GM18502 (cell line): ENCODE measurements around the gene SYNRG.

Experiments
- ATAC-seq: cut with Tn5 transposase; IDR thresholded peaks from one replicate; pipeline ENCODE4 v1.9.1; 2021; ENCODE audit warnings: mild to moderate bottlenecking; ENCODE audit not compliant: unreplicated experiment, poor library complexity

SYNRG gene

DNA sequence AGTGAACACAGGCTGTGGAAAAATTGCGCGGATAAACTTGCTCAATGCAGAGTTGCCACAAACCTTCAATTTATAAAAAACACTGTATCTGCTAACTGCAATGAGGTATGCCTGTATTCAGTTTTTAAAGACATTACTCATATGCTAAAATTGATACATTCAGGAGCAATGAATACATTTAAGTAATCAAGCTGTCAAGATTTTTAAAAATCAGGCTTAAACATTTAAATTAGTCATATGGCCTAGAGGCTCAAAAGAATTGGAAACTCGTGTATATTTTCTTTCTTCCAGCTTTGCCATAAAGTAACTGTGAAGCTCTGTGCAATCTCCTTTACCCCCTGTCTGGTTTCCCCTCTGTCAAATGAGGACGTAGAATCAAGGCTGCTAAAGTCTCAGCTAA is 4.1 kb downstream of the SYNRG start:
- ATAC-seq = no peak

DNA sequence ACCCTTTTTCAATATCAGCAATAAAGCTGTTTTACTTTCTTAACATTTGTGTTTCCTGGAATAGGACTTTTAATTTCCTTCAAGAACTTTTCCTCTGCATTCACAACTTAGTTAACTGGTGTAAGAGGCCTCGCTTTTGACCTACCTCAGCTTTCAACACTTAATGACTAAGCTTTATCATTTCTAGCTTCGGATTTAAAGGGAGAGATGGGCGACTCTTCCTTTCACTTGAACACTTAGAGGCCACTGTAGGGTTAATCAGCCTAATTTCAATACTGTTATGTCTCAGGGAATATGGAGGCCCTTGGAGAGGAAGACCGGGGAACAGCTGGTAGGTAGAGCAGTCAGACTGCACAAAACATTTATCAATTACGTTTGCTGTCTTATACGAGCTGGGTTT is 4.7 kb downstream of the SYNRG start:
- no peak for ATAC-seq

DNA sequence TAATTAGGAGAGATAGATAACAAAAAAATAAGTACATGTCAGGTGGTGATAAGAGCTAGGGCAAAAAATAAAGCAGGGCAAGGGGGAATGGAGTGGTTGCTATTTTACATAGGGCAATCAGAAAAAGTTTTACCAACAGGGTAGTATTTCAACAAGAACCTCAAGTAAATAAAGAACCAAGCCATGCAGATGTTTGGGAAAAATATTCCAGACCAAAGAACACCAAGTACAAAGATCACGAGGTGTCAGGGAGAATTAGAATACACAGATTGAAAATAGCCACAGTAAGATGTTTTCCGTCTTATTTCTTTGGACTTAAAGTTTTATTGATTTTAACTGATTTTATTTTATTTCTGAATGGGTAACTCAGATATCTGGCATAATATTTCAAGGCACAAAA is 11.1 kb downstream of the SYNRG start:
- ATAC-seq = no peak

DNA sequence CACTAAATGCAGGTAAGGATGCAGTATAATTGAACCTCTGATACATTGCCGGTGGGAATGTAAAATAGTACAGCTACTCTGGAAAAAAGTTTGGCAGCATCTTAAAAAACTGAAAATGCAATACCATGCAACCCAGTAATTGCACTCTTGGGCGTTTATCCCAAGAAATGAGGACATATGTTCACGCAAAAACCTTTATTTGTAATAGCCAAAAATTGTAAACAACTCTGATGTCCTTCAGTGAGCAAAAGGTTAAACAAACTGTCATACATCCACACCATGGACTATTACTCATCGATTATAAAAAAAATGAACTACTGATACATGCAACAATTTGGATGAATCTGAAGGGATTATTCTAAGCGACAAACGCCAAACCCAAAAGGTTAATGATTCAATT is 16.9 kb downstream of the SYNRG start:
- no peak for ATAC-seq

DNA sequence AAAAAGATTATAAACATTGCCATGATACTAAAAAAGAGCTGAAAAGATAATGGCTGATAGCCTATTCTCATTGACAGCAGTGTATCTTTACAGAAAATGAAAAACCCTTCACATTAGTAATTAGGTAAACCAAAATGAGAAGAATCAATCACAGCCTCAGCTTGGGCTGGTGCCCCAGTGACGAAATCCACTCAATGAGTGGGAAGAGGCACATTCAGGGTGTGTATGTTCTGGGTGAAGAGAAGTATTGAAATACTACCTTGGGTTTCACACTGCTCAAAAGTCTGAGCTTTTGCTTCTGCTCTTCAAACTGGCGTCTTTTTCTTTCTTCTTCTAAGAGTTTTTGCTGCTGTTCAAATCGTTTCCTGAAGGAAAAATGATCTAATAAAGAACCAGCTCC is 24.2 kb downstream of the SYNRG start:
- no peak for ATAC-seq

DNA sequence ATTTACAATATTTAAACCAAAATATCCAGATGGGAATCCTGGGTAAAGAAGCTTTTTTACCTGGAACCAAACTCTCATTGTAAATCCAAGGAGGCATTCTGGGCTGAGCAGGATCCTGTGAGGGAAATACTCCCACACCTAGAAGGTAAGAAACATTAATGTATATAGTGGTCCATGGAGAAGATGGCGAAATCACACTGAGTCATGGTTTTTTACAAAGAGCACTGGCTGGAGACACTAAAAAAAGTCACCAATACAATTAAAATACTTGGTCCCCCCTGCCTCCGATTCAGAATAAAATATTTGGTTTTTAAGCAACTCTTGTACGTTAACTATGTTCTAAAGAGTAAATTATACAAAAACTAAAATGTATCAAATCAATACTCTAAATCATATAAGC is 32.9 kb downstream of the SYNRG start:
- ATAC-seq = no peak

DNA sequence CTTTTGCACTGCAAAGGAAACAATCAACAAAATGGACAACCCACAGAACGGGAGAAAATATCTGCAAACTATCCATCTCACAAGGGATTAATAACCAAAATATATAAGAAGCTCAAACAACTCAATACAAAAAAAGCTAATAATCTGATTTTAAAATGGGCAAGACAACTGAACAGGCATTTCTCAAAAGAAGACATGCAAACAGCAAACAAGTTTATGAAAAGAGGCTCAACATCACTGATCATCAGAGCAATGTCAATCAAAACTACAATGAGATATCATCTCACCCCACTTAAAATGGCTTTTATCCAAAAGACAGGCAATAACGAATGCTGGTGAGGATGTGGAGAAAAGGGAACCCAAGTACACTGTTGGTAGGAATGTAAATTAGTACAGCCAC is 34.8 kb downstream of the SYNRG start:
- no peak for ATAC-seq

DNA sequence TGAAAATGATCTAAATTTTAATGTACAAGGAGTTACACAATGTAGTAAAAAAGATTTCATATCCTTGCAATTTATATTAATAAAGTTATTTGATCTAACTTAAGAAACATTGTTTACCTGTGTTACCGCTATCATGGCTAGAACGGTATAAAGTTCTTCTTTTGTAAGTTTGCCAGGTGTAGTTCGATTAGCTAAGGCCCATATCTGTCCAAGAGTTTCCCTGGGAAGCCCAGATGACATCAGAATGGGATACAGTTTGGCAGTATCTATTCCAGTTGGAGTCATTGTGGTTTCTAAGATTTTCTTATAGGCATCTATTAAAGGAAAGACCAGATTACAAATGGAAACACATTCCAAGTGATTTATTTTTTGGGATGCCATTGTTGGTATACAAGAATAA is 37.5 kb downstream of the SYNRG start:
- ATAC-seq = no peak

DNA sequence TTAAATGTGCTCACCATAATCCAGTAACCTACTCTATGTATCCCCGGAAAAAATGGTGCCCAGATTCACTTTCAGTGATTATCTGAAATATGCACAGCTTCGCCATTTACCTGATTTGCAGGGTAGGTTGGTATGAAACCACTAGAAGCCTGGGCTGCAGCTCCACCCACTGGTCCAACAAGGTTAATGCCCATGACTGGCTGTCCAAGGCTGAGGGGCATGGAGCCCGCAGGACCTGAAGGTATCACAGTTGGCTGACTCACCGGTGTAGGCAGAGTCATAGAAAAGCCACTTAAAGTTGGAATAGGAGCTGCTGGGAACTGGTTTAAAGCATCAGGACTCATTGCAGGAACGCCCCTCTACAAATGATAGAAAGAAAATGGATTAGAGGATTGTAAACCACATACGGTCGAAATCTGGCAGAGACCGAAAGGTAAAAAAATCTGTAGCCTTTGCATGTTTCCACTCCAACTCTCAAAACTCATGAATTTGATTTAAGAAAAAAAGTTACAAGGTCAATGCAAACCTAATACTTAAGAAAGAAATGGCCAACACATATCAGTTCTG is 38.6 kb downstream of the SYNRG start:
- no peak for ATAC-seq

DNA sequence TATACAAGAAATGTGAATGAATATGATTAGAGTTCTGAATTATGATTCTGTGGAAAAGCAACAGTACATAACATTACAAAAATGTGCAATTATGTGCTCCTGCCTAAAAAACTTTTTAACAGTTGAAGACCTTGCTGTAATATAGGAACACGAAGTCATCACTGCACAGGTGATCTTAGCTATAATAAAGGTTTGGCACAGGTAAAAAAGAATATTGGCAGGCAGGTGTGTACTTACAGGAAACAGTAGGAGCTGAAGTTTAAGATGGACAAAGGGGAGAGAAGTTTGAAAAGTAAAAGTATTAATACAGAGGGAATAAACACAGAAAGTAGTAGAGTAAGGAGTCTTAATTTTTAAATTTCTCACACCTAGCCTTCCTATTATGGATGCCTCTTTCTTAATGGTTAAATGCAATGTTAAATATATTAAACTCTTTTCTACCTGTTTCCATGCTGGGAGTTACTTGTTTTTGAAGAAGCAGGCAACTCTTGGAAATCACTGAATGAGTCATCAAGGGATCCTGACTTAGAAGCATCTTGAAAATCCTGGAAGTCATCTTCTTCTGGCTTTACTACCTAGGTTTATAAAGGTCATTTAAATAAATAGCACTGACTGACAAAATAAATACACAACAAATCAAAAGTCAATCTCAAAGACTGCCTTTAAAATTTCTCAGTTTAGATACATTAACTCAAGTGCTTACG is 40.7 kb downstream of the SYNRG start:
- ATAC-seq = no peak

DNA sequence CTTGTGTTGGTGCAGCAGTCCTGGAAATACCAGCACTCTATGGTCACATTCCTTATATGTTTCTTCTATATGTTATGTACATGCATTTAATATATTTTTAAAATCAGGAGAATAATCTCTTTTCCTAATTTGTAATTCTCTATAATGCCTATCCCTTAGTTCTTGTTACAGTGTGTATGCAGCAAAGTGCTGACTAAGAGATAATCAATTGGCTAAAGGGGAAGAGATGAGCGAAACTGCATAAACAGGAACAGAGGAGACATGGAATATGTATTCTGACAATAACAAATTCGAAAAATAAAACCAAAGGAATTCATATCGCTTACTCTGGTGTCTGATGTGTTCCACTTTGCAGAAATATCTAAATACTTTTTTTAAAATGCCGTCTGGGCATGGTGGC is 41.7 kb downstream of the SYNRG start:
- ATAC-seq = no peak

DNA sequence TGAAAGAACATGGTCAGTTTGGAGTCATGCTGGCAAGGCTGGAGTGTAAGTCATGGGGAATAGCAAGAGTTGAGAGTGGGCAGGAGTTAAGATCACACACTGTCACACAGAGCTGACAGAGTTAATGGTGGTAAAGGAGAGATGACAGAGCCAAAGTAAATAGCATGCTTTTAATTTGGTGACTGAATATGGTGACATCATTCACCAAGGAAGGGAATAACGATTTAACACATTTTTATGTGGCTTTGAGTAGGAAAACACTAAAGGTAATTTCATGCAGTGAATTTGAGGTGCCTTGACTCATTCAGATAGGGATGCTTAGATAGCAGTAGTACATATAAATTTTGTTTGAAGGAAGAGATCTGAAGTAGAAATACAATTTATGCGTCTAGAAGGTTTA is 42.1 kb downstream of the SYNRG start:
- no peak for ATAC-seq

DNA sequence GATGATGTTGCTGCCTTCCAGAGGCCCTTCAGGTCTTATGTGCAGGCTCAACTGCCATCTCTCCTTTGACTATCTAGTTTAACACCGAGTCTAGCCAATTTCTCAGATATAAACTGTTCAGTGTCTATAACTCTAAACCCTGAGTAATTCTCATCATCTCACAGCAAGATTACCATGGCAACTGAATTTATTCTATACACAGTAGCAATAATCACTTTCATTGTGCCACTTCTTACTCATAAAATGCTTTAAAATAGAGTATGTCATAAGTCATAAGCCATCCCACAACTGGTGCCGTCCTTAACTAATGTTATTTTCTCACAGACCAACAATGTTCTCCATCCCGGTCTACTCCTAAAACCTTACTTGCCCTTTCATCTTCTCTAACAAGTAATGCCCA is 45.0 kb downstream of the SYNRG start:
- ATAC-seq = no peak

DNA sequence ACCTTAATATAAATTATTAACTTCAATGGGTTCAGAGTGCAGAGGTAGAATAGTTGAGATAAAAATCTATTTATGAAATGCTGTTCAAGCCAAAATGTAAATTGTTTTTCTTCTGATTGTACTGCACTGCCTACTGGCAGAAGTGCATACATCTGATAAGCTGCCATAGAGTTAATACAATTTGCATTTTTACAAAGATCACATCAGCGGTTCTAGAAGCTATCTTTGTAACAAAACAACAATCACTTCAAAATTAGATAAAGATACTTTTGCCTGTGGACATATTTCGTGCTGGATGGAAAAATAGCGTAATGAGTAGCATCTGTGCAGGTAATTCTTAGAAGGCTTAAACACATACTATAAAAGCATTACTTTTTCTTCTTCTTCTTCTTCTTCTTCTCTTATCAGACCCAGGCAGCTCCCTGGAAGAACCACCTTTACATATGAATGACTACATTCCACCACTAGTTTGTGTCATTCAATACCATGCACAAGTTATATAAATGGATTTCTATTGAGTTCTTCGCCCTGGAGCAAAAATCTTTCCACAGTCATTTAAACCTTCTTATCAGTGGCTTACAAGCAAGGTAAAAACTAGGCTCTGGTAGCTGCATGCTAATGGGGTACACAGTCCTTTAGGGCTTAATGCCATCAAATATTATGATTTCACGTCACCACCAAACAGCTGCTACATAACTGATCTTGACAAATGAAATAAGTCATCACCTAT is 47.0 kb downstream of the SYNRG start:
- no peak for ATAC-seq

DNA sequence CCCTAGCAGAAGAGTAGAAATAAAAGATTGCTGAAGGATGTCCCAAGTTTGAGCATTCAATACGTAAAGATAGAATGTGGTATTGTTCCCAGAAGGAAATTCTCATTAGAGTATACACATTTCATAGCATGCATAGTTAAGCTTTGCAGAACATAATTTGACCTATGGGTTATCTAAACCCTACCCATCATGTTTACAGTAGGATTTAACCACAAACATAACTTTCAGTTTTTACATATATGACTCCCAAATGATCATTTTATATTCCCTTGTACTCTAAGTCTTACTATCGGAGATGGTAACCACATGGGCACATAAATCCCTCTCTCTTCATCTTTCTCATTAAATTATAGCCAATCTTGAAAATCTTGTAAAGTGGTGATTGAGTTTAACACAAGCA is 50.9 kb downstream of the SYNRG start:
- ATAC-seq = no peak

DNA sequence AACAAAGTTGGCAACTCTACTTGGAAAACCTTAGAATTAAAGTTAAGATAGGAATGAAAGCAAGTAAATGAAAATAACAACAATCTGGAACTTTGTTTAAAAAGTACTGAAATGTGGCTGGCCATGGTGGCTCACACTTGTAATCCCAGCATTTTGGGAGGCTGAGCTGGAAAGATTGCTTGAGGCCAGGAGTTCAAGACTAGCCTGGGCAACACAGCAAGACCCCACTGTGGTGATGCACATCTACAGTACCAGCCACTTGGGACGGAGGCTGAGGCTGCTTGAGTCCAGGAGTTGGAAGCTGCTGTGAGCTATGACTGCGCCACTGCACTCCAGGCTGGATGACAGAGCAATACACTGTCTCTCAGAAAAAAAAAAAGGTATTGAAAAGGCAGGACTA is 51.7 kb downstream of the SYNRG start:
- ATAC-seq = no peak

DNA sequence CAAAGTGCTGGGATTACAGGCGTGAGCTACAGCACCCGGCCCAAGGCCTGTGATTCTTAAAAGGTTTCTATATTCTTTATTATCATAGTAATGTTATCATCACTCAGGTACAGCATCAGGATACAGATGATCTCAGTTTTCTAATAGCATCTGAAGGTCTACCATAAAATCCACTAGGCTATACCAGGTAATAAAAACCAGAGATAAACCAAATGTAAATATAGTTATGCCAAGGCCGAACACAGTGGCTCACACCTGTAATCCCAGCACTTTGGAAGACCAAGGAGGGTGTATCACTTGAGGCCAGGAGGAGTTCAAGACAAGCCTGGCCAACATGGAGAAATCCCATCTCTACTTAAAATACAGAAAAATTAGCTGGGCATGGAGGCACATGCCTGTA is 53.8 kb downstream of the SYNRG start:
- no peak for ATAC-seq

DNA sequence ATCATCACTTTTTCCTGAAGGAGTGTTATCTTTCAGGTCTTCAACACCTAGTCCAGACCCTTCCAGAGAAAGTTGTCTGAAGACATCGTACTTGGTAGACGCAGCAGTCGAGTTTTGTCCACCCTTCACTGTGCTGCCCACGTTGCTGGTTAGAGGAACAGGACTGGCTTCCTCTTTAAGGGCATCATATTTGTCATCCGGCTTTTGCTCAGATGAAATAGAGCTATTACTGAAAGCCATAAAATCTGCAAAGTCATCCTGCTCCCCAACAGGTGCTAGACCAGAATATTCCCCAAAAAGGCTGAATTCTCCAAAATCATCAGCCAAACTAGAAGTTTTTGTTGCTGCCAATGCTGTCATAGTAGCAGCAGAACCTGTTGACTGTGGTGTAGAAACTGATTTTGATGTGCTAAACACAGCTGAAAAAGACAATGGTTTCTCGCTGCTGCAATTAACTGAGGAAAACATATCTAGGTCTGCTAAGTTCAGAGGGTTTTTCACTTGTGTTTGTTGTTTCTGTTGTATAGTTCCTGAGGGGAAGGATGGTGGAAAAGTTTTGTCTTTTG is 55.7 kb downstream of the SYNRG start:
- ATAC-seq = no peak

DNA sequence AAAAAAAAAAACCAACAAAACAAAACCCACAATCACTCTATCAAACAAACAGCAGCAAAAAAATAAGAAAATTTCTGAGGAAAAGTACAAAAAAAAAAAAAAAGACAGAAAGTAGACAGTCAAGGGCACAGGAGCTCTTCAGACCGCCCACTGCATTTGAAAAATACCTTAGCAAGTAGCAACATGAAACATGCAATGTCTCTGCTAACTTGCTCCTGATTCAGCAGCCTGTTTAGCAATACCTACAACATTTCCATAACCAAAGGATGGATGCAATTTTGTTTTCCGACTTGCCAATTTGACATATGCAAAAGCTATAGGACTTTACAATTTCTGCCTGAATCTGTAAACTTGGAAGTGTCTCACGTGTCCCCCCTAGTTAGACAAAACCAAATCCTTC is 57.4 kb downstream of the SYNRG start:
- no peak for ATAC-seq

DNA sequence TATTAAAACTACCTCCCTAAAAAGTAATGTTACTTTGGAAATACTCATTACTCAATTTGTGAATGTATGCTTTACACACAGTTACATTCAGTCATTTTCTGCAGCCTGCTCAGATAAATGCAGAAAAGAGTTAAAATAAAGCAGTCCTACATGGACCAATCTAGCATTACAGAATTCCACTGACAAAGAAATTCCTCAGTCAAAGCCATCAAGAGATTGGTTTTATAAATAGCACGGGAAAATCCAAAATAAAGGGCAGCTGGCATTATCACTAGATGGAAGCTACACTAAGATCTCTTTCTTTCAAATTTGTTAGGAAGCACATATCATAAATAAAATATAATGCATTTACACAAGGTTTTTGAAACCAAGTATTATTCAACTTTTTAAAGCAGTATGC is 61.2 kb downstream of the SYNRG start:
- ATAC-seq = no peak

DNA sequence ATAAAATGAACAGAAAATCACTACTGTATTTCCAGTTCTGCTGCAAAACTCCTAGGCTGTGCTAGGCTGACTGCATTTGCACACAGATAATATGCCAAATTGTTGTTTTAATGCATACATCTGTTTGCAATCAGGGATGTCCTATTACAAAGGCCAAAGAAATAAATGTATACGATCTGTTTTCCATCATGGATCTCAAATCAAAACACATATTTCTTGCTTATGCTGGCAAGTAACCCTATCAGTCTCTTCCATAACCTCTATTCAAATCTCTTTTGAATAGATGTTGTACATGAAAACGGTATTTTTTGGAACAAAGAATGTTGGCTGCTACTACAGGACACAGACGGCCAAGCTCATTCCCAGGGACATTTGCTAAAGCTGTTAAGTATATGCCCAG is 62.9 kb downstream of the SYNRG start:
- no peak for ATAC-seq

DNA sequence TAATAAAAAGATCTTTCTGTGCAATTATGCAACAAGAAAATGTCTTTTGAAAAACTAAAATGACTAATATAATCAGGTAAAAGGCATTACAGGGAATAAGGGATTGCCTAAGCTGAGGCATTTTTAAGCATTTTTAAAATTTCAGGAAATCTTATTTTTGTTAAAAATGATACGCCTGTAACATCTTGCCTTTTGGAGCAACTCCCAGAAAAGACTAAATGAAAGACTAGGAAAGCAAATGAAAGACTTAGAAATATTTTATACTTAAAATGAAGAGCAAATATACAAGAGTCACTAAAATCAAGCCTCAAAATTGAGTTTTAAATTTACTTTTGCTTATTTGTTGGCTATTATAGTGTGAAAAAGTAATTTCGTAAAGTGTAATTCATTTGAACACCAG is 63.7 kb downstream of the SYNRG start:
- ATAC-seq = no peak
